GM13976 (cell line): Measurements from ENCODE around the gene DFFB.

Source experiments
- DNase-seq: peaks from one replicate; pipeline ENCODE4 v3.0.0; 2012; ENCODE audit warnings: low spot score
- CTCF ChIP-seq: IDR thresholded peaks from 2 replicates; pipeline ENCODE4 v1.5.1; 2012; ENCODE audit warnings: borderline replicate concordance, mild to moderate bottlenecking; ENCODE audit not compliant: insufficient read depth; ENCODE audit errors: extremely low read depth, missing control alignments, control extremely low read depth
- in situ Hi-C: fragments of 300-500 bp; cut with MboI; formaldehyde crosslinking; loops from one replicate; pipeline ENCODE4 v1.12.0; 2022; ENCODE audit warnings: low sequenced_read_pairs, mixed read lengths, inconsistent platforms; ENCODE audit not compliant: unreplicated experiment

DFFB gene

DNA sequence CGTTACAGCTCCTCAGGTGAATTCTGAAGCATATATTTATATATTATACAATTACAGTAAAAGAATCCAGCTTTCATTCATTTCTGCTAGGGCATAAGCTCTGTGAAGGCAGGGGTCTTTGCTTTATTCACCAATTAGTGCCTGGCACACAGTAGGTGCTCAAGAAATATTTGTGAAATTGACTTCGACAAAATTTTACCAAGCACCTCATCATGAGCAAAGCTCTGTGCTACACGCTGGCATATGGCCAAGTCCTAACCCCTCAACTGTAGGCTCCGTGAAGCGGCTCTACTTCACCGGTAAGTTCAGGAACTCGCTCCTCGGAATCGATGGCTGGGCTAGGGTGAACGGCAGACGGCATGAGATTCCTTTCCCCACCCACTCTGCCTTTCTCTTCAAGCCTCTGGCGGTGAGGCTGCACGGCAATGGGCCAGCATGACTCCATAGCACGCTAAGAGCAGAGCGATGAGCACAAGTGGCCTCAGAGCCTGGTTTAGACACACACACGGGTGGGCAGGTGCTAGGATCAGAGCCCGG, 34.1 kb downstream of the DFFB start:
- in situ Hi-C loops: no loop called here
- no peak for TF ChIP-seq CTCF

GRCh38 chr1:3892748-3893147, 35.5 kb downstream of the DFFB start:
- DNase-seq: no peak
- no peak for TF ChIP-seq CTCF
- in situ Hi-C loops: no loop called here

More for the DNA sequence above, 34.1 kb downstream of the DFFB start:
- DNase-seq: no peak

GRCh38 chr1:3893190-3893589, 35.9 kb downstream of the DFFB start:
- TF ChIP-seq CTCF: no peak
- DNase-seq: no peak
- in situ Hi-C loops: no loop called here

DNA sequence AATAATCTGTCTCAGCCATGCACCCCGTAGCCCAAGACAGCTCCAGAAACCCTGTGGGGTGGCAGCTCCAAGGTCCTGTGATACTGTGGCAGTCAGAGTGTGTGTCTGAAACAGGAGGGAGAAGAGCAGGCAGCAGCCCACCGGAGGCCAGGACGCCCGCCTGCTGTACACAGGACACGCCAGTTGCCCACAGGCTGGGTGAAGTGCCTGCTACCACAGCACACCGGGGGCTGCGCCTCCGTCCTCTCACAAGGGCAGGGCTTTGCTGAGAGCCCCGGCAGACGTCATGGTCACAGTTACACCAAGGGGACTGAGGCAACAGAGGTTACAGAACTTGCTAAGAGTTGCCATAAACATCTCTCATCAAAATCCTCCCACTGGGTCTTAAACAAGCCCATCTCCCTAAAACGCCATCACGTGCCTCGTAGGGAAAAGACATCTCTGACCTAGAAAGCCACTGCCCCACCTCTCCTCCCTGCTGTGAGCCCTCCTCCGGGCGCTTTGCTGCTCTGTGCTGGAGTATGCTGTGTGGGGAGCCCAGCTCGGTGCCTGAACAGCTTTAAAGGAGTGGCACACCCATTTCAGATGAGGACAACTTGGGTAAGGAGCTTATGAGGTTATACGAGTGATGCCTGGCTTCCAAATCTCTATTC, 37.5 kb downstream of the DFFB start:
- DNase-seq: no peak
- in situ Hi-C loops: no loop called here
- no peak for TF ChIP-seq CTCF

DNA sequence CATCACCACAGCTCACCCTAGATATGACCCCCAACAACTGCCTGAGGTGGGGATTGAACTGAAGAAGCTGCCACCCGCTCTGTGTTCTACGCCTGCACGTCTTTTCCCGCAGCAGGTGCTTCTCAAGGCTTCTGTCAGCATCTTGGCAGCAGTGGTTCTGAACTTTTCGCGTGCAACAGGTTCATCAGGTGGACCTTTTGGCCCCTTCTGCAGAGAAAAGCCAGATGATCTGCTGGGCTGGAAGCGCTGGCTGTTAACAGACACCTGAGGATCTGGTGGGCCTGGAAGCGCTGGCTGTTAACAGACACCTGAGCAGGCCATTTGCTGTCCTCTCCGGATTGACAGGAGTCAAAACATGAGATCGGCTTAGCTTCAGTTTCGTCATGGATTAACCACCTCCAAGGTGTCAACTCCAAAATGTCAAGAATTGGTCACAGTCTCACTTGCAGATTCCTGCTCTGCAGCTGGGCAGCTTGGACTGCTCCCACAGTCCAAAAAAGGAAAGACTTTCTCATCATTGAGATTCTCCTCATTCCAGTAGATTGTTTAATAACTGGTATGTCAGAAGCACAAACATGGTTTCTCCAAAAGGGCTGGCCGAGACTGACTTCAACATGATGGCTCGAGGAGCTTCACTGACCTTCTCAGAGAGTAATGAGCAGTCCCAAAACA, 38.1 kb downstream of the DFFB start:
- no peak for TF ChIP-seq CTCF
- DNase-seq: no peak
- in situ Hi-C loops: no loop called here

- in situ Hi-C loops: no loop called here
- DNase-seq: no peak
- TF ChIP-seq CTCF: no peak
Observed at GRCh38 chr1:3895951-3896325, 38.7 kb downstream of the DFFB start.
